WERI-Rb-1 (cell line): ENCODE measurements around the gene TRAPPC3.

ENCODE experiments used
- DNase-seq: peaks from one replicate; pipeline ENCODE4 v3.0.0-alpha.2; 2020
- H3K27ac ChIP-seq: fragments of 250-450 bp; sonication (Bioruptor Pico); 2 replicates; pipeline ENCODE4 v1.5.1; 2020; ENCODE audit warnings: mild to moderate bottlenecking, moderate library complexity
- H3K27me3 ChIP-seq: fragments of 250-450 bp; sonication (Bioruptor Pico); 2 replicates; pipeline ENCODE4 v1.5.1; 2021; ENCODE audit warnings: mild to moderate bottlenecking, low read depth, moderate library complexity; ENCODE audit not compliant: insufficient read depth, severe bottlenecking
- H3K36me3 ChIP-seq: fragments of 250-450 bp; sonication (Bioruptor Pico); 2 replicates; pipeline ENCODE4 v1.5.1; 2020; ENCODE audit warnings: mild to moderate bottlenecking, moderate library complexity
- H3K4me3 ChIP-seq: 2 replicates; pipeline ENCODE4 v1.5.1; 2011; ENCODE audit warnings: low read depth, mild to moderate bottlenecking, control low read depth, low read length
- H3K9me3 ChIP-seq: fragments of 250-450 bp; sonication (Bioruptor Pico); 2 replicates; pipeline ENCODE4 v1.5.1; 2021; ENCODE audit warnings: mild to moderate bottlenecking, moderate library complexity; ENCODE audit not compliant: severe bottlenecking
- TF ChIP-seq, protein P1 (sequence below): IDR thresholded peaks from 2 replicates; pipeline ENCODE4 v1.5.1; 2011; ENCODE audit warnings: low read depth, mild to moderate bottlenecking, control low read depth, inconsistent platforms, low read length

TRAPPC3 gene

DNA sequence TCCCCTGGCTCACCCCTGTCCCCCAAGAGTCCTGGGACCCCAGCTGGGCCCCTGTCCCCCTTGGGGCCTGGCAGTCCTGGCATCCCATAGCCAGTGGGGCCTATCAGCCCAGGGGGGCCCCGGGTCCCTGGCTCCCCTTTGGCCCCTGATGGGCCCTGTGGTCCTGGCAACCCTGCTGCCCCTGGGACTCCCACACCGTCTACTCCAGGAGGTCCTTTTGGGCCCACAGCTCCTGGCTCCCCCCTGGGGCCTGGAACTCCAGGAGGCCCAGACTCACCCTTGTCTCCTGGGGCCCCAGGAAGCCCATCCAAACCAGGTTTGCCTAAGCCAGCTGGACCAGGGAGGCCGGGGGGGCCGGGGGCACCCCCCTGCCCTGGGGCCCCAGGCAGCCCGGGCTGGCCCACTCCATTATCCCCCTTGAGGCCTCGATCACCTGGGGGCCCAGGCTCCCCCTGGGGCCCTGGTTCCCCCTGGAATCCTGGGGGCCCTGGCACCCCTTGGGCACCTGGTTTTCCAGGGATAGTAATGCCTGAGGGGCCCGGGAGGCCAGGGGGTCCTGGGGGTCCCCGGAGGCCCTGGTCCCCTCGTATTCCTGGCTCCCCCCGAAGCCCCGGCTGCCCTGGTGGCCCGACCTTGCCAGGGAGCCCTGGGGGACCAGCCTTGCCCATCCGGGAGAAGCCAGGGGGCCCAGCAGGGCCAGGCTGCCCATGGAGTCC, 50.5 kb downstream of the TRAPPC3 start:
- DNase-seq, result no peak
- no peaks in the 10 kb centered on the region for H3K27me3 ChIP-seq

GRCh38 chr1:36097693-36098585, 51.3 kb downstream of the TRAPPC3 start:
- Histone ChIP-seq H3K4me3 (no peak overlapping the region), H3K27ac (no peak overlapping the region), H3K27me3 (no peaks in the 10 kb centered on the region), H3K9me3 (no peaks in the 10 kb centered on the region), H3K36me3 (peaks cover 20% of the 10 kb centered on the region)
- DNase-seq, result no peak
- TF ChIP-seq, protein P1, sequence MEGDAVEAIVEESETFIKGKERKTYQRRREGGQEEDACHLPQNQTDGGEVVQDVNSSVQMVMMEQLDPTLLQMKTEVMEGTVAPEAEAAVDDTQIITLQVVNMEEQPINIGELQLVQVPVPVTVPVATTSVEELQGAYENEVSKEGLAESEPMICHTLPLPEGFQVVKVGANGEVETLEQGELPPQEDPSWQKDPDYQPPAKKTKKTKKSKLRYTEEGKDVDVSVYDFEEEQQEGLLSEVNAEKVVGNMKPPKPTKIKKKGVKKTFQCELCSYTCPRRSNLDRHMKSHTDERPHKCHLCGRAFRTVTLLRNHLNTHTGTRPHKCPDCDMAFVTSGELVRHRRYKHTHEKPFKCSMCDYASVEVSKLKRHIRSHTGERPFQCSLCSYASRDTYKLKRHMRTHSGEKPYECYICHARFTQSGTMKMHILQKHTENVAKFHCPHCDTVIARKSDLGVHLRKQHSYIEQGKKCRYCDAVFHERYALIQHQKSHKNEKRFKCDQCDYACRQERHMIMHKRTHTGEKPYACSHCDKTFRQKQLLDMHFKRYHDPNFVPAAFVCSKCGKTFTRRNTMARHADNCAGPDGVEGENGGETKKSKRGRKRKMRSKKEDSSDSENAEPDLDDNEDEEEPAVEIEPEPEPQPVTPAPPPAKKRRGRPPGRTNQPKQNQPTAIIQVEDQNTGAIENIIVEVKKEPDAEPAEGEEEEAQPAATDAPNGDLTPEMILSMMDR, result no peak

More for the DNA sequence above, 50.5 kb downstream of the TRAPPC3 start:
- TF ChIP-seq, protein P1, result no peak
- H3K27ac ChIP-seq, result peak overlapping the region; percentile 24; the same call in 1 of the 2 replicates
- H3K36me3 ChIP-seq, result peaks cover 12% of the 10 kb centered on the region
- H3K4me3 ChIP-seq, result no peak overlapping the region
- H3K9me3 ChIP-seq, result no peaks in the 10 kb centered on the region

- Histone ChIP-seq H3K4me3 (no peak overlapping the region), H3K36me3 (peaks cover 32% of the 10 kb centered on the region), H3K27ac (no peak overlapping the region), H3K27me3 (no peaks in the 10 kb centered on the region), H3K9me3 (no peaks in the 10 kb centered on the region)
- peak; percentile 73 for DNase-seq
- TF ChIP-seq, protein P1, result peak; percentile 76
These were observed 52.5 kb downstream of the TRAPPC3 start for GRCh38 chr1:36096500-36097432.

DNA sequence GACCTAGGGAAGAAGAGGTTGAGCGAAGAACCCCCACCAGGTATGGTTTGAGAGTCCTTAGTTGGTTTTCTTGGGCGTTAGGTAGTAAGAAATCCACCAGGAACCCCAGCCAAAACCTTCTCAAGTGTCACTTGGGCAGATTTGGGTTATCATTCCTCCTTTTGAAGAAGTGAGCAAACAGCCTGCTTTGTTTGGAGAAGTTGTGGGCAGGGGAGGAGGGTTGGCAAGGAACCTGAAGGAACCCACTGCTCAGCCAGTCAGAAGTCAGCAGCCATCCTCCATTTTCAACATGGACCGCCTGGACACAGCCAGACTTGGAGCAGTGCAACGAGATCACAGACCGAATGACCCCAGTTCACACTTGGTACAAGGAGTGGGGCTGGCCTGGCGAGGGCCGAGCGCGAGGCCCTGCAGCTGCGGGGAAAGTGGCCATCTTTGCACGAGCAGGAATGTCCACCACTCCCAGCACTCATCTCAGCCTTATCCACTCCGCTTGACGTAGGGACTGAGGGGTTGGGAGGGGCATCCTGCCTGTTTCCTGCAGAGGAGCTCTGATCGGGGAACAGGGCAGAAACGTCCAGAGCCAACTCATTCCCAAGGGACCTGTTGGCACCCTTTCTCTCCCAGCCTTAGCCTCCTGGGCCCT, 53.4 kb downstream of the TRAPPC3 start:
- H3K27me3 ChIP-seq, result no peaks in the 10 kb centered on the region
- TF ChIP-seq, protein P1, result no peak
- no peak overlapping the region for H3K4me3 ChIP-seq
- H3K9me3 ChIP-seq, result no peaks in the 10 kb centered on the region
- H3K36me3 ChIP-seq, result peaks cover 41% of the 10 kb centered on the region
- no peak for DNase-seq
- no peak overlapping the region for H3K27ac ChIP-seq

- Histone ChIP-seq H3K27me3 (no peaks in the 10 kb centered on the region), H3K9me3 (no peaks in the 10 kb centered on the region), H3K27ac (no peak overlapping the region), H3K36me3 (peaks cover 48% of the 10 kb centered on the region), H3K4me3 (no peak overlapping the region)
- TF ChIP-seq, protein P1, result no peak
- no peak for DNase-seq
These were observed 54.6 kb downstream of the TRAPPC3 start for GRCh38 chr1:36094621-36095061.
